ENCODE measurements around the gene CORO2B.
"Not testable (repeated sequence)": the region's sequence is repeated elsewhere in the genome, so short reads cannot be mapped to it uniquely, and the experiment has no call there.

CORO2B gene

GRCh38 chr15:68679961-68680371 is 101.2 kb downstream of the CORO2B start:
- no peaks in the 10 kb centered on the region for H3K36me3 ChIP-seq (ENCODE audit: control insufficient read depth, insufficient read depth, low read length)
- no peak overlapping the region for H3K27ac ChIP-seq (ENCODE audit: low read depth, low read length)
- no peaks in the 10 kb centered on the region for H3K27me3 ChIP-seq (ENCODE audit: control insufficient read depth, insufficient read depth, low read length)
- H3K4me1 ChIP-seq (ENCODE audit: control insufficient read depth, insufficient read depth, low read length) = no peaks in the 10 kb centered on the region
- no peaks in the 10 kb centered on the region for H3K9me3 ChIP-seq (ENCODE audit: control insufficient read depth, insufficient read depth, low read length)
- no peak overlapping the region for H3K4me3 ChIP-seq (ENCODE audit: low read depth, low read length)
- no peak overlapping the region for H3K9ac ChIP-seq (ENCODE audit: low read depth, low read length)

- not testable (repeated sequence) for H3K36me3 ChIP-seq (ENCODE audit: control insufficient read depth, insufficient read depth, low read length); H3K4me1 ChIP-seq (ENCODE audit: control insufficient read depth, insufficient read depth, low read length)
Observed at GRCh38 chr15:68680756-68681155, 102.0 kb downstream of the CORO2B start.

GRCh38 chr15:68681836-68682235 is 103.0 kb downstream of the CORO2B start:
- Histone ChIP-seq H3K27ac (ENCODE audit: low read depth, low read length) (no peak overlapping the region), H3K27me3 (ENCODE audit: control insufficient read depth, insufficient read depth, low read length) (no peaks in the 10 kb centered on the region), H3K4me1 (ENCODE audit: control insufficient read depth, insufficient read depth, low read length) (no peaks in the 10 kb centered on the region), H3K36me3 (ENCODE audit: control insufficient read depth, insufficient read depth, low read length) (no peaks in the 10 kb centered on the region), H3K9me3 (ENCODE audit: control insufficient read depth, insufficient read depth, low read length) (no peaks in the 10 kb centered on the region), H3K9ac (ENCODE audit: low read depth, low read length) (no peak overlapping the region), H3K4me3 (ENCODE audit: low read depth, low read length) (no peak overlapping the region)

More at GRCh38 chr15:68680756-68681155, 102.0 kb downstream of the CORO2B start:
- H3K4me3 ChIP-seq (ENCODE audit: low read depth, low read length); H3K27ac ChIP-seq (ENCODE audit: low read depth, low read length); H3K27me3 ChIP-seq (ENCODE audit: control insufficient read depth, insufficient read depth, low read length); H3K9ac ChIP-seq (ENCODE audit: low read depth, low read length); H3K9me3 ChIP-seq (ENCODE audit: control insufficient read depth, insufficient read depth, low read length): not testable (repeated sequence)

GRCh38 chr15:68682330-68682729 is 103.5 kb downstream of the CORO2B start:
- Histone ChIP-seq H3K4me3 (ENCODE audit: low read depth, low read length) (no peak overlapping the region), H3K36me3 (ENCODE audit: control insufficient read depth, insufficient read depth, low read length) (no peaks in the 10 kb centered on the region), H3K27me3 (ENCODE audit: control insufficient read depth, insufficient read depth, low read length) (no peaks in the 10 kb centered on the region), H3K9me3 (ENCODE audit: control insufficient read depth, insufficient read depth, low read length) (no peaks in the 10 kb centered on the region), H3K9ac (ENCODE audit: low read depth, low read length) (no peak overlapping the region), H3K4me1 (ENCODE audit: control insufficient read depth, insufficient read depth, low read length) (no peaks in the 10 kb centered on the region), H3K27ac (ENCODE audit: low read depth, low read length) (no peak overlapping the region)

- no peaks in the 10 kb centered on the region for H3K36me3 ChIP-seq (ENCODE audit: control insufficient read depth, insufficient read depth, low read length)
- no peaks in the 10 kb centered on the region for H3K27me3 ChIP-seq (ENCODE audit: control insufficient read depth, insufficient read depth, low read length)
- no peaks in the 10 kb centered on the region for H3K9me3 ChIP-seq (ENCODE audit: control insufficient read depth, insufficient read depth, low read length)
- no peak overlapping the region for H3K4me3 ChIP-seq (ENCODE audit: low read depth, low read length)
- no peak overlapping the region for H3K9ac ChIP-seq (ENCODE audit: low read depth, low read length)
- no peak overlapping the region for H3K27ac ChIP-seq (ENCODE audit: low read depth, low read length)
- H3K4me1 ChIP-seq (ENCODE audit: control insufficient read depth, insufficient read depth, low read length) = no peaks in the 10 kb centered on the region
Observed at GRCh38 chr15:68683026-68683425, 104.2 kb downstream of the CORO2B start.

GRCh38 chr15:68683551-68683950 is 104.8 kb downstream of the CORO2B start:
- H3K36me3 ChIP-seq (ENCODE audit: control insufficient read depth, insufficient read depth, low read length) = no peaks in the 10 kb centered on the region

GRCh38 chr15:68684476-68684875 is 105.7 kb downstream of the CORO2B start:
- no peak overlapping the region for H3K4me3 ChIP-seq (ENCODE audit: low read depth, low read length)
- H3K4me1 ChIP-seq (ENCODE audit: control insufficient read depth, insufficient read depth, low read length) = no peaks in the 10 kb centered on the region
- no peak overlapping the region for H3K9ac ChIP-seq (ENCODE audit: low read depth, low read length)
- H3K36me3 ChIP-seq (ENCODE audit: control insufficient read depth, insufficient read depth, low read length) = no peaks in the 10 kb centered on the region
- H3K9me3 ChIP-seq (ENCODE audit: control insufficient read depth, insufficient read depth, low read length) = no peaks in the 10 kb centered on the region
- H3K27ac ChIP-seq (ENCODE audit: low read depth, low read length) = no peak overlapping the region
- H3K27me3 ChIP-seq (ENCODE audit: control insufficient read depth, insufficient read depth, low read length) = no peaks in the 10 kb centered on the region

More at GRCh38 chr15:68683551-68683950, 104.8 kb downstream of the CORO2B start:
- Histone ChIP-seq H3K9ac (ENCODE audit: low read depth, low read length) (no peak overlapping the region), H3K27me3 (ENCODE audit: control insufficient read depth, insufficient read depth, low read length) (no peaks in the 10 kb centered on the region), H3K9me3 (ENCODE audit: control insufficient read depth, insufficient read depth, low read length) (no peaks in the 10 kb centered on the region), H3K4me3 (ENCODE audit: low read depth, low read length) (no peak overlapping the region), H3K27ac (ENCODE audit: low read depth, low read length) (no peak overlapping the region), H3K4me1 (ENCODE audit: control insufficient read depth, insufficient read depth, low read length) (no peaks in the 10 kb centered on the region)

- Histone ChIP-seq H3K4me3 (ENCODE audit: low read depth, low read length) (no peak overlapping the region), H3K9ac (ENCODE audit: low read depth, low read length) (no peak overlapping the region), H3K9me3 (ENCODE audit: control insufficient read depth, insufficient read depth, low read length) (no peaks in the 10 kb centered on the region), H3K36me3 (ENCODE audit: control insufficient read depth, insufficient read depth, low read length) (no peaks in the 10 kb centered on the region), H3K27me3 (ENCODE audit: control insufficient read depth, insufficient read depth, low read length) (no peaks in the 10 kb centered on the region), H3K4me1 (ENCODE audit: control insufficient read depth, insufficient read depth, low read length) (no peaks in the 10 kb centered on the region), H3K27ac (ENCODE audit: low read depth, low read length) (no peak overlapping the region)
Observed at GRCh38 chr15:68687136-68687735, 108.4 kb downstream of the CORO2B start.

DNA sequence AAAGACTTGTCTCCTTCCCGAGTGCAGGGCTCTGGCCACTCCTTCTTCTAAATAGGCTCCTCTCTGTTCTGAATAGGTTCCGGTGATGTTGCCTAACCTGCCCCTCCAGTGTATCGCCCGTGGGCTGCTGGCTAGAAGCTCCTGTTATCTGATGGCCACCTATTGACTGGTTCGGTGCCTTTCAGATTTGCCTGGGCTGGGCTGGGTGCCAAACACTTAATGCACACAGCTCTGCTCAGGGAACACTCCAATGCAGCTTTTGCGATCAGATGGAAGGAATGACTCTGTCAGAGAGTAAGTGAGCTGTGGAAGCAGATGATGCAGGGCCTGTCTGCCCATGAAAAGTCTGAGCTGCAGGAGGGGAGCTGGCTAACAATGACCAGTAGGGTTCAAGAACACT is 112.9 kb downstream of the CORO2B start:
- Histone ChIP-seq H3K27ac (ENCODE audit: low read depth, low read length) (no peak overlapping the region), H3K27me3 (ENCODE audit: control insufficient read depth, insufficient read depth, low read length) (no peaks in the 10 kb centered on the region), H3K9me3 (ENCODE audit: control insufficient read depth, insufficient read depth, low read length) (no peaks in the 10 kb centered on the region), H3K36me3 (ENCODE audit: control insufficient read depth, insufficient read depth, low read length) (no peaks in the 10 kb centered on the region), H3K9ac (ENCODE audit: low read depth, low read length) (no peak overlapping the region), H3K4me3 (ENCODE audit: low read depth, low read length) (no peak overlapping the region), H3K4me1 (ENCODE audit: control insufficient read depth, insufficient read depth, low read length) (peaks cover 8% of the 10 kb centered on the region; the same call in 1 of the 2 replicates)

DNA sequence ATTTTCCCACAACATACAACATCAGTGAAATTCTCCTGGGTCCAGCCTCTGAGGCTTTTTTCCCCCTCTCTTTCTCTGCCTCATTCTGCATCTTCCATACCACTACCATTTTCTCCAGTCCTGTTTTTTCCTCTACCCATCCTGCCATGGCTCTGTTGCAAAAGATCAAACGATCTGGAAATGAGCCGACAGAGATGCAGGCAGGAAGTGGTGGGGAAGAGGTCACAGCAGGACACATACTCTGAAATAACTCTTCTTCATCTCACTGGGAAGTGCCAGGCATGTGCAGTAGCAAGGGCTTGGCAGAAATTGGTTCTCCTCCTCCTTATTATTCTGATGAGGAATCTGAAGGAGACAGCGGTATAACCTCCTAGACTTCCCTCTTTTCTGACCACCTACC is 114.3 kb downstream of the CORO2B start:
- H3K27ac ChIP-seq (ENCODE audit: low read depth, low read length) = no peak overlapping the region
- H3K9me3 ChIP-seq (ENCODE audit: control insufficient read depth, insufficient read depth, low read length) = no peaks in the 10 kb centered on the region
- no peak overlapping the region for H3K9ac ChIP-seq (ENCODE audit: low read depth, low read length)
- H3K27me3 ChIP-seq (ENCODE audit: control insufficient read depth, insufficient read depth, low read length) = no peaks in the 10 kb centered on the region
- H3K36me3 ChIP-seq (ENCODE audit: control insufficient read depth, insufficient read depth, low read length) = no peaks in the 10 kb centered on the region
- H3K4me1 ChIP-seq (ENCODE audit: control insufficient read depth, insufficient read depth, low read length) = peaks cover 8% of the 10 kb centered on the region; the same call in 1 of the 2 replicates
- H3K4me3 ChIP-seq (ENCODE audit: low read depth, low read length) = no peak overlapping the region

DNA sequence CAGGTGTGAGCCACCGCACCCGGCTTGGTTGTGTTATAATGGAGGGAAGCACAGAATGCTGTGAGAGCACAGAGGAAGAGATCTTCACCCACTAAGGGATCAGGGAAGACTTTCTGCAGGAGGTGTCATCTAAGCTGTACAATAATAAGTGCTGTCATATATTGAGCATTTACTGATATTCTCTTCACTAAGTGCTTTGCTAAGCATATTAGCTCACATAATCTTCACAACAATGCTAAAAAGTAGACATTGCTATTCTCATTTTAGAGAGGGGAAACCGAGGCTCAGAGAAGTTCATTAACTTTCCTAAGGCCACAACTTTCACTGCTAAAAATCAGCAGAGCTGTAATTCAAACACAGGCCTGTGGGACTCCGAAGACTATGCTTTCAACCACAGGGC is 115.3 kb downstream of the CORO2B start:
- Histone ChIP-seq H3K9ac (ENCODE audit: low read depth, low read length) (no peak overlapping the region), H3K27me3 (ENCODE audit: control insufficient read depth, insufficient read depth, low read length) (no peaks in the 10 kb centered on the region), H3K36me3 (ENCODE audit: control insufficient read depth, insufficient read depth, low read length) (no peaks in the 10 kb centered on the region), H3K4me3 (ENCODE audit: low read depth, low read length) (no peak overlapping the region), H3K9me3 (ENCODE audit: control insufficient read depth, insufficient read depth, low read length) (no peaks in the 10 kb centered on the region), H3K4me1 (ENCODE audit: control insufficient read depth, insufficient read depth, low read length) (peaks cover 8% of the 10 kb centered on the region; the same call in 1 of the 2 replicates), H3K27ac (ENCODE audit: low read depth, low read length) (no peak overlapping the region)

Data from HUES48 (cell line).